Skeletal muscle tissue (tissue), 4 donors: Measurements from ENCODE around the gene PPARA. TPM values are rescaled to one million over a fixed set of nuclear protein-coding genes. Genes with fewer than 3 reads are reported as not detected.

Experiments
- H3K27ac ChIP-seq: one replicate; pipeline ENCODE4 v1.7.0; 2013; ENCODE audit warnings: mild to moderate bottlenecking, low read depth, low read length, inconsistent platforms
- H3K27me3 ChIP-seq, 3 donors: one replicate each; pipeline ENCODE4 v1.7.0; 2013; ENCODE audit warnings: low read length in 3 of 3; ENCODE audit not compliant: control insufficient read depth in 3 of 3, insufficient read depth in 3 of 3
- H3K36me3 ChIP-seq, 3 donors: one replicate each; pipeline ENCODE4 v1.7.0; 2013; ENCODE audit warnings: low read length in 3 of 3; ENCODE audit not compliant: control insufficient read depth in 3 of 3, insufficient read depth in 3 of 3
- H3K4me1 ChIP-seq, 3 donors: one replicate each; pipeline ENCODE4 v1.7.0; 2013; ENCODE audit warnings: low read length in 3 of 3, mild to moderate bottlenecking in 3 of 3; ENCODE audit not compliant: control insufficient read depth in 3 of 3, insufficient read depth in 3 of 3
- H3K4me3 ChIP-seq, 3 donors: one replicate each; pipeline ENCODE4 v1.7.0; 2013; ENCODE audit warnings: low read length in 3 of 3
- H3K9ac ChIP-seq, 3 donors: one replicate each; pipeline ENCODE4 v1.7.0; 2013; ENCODE audit warnings: low read length in 3 of 3, mild to moderate bottlenecking in 3 of 3, moderate library complexity in 2 of 3, low read depth in 1 of 3
- H3K9me3 ChIP-seq, 3 donors: one replicate each; pipeline ENCODE4 v1.7.0; 2013; ENCODE audit warnings: low read length in 3 of 3; ENCODE audit not compliant: control insufficient read depth in 3 of 3
- total RNA-seq: library from RNA; depleted of rRNA; stranded (reverse); fragments of >200 nt; gene quantifications from one replicate; pipeline ENCODE4 v1.2.3, GENCODE V29; 2014
- donor health status: Osteomylitis.

Gene PPARA
- total RNA-seq, 1 donor from 2014 or later = 18.8 TPM

GRCh38 chr22:46237453-46238124, 87.3 kb downstream of the PPARA start:
- Histone ChIP-seq H3K36me3 (peaks cover 11 to 22% (median 11%) of the 10 kb centered on the region in 3 donors), H3K4me3 (no peak overlapping the region), H3K4me1 (peaks cover 31 to 49% (median 47%) of the 10 kb centered on the region in 3 donors), H3K27ac (peak overlapping the region; percentile 46), H3K27me3 (no peaks in the 10 kb centered on the region), H3K9me3 (no peaks in the 10 kb centered on the region), H3K9ac (no peak overlapping the region)

DNA sequence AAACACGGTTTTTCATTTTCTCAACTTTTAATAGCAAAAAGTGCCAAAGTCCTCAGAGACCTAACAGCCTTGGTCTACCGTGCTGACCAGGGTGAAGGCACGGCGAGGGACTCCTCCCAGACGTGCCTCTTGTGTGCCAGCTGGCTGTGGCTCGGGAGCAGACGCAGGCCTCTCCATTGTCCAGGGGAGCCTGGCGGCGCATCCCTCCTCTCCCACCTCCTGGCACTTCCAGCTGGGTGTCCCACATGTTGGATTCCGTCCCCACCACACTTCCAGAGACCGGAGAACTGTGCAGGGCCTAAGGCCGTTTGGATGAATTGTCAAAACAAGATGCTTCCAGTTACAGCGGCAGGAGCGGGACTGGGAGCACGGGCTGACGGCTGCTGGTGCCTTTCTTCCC, 88.2 kb downstream of the PPARA start:
- Histone ChIP-seq H3K27me3 (no peaks in the 10 kb centered on the region), H3K36me3 (peaks cover 13 to 25% (median 19%) of the 10 kb centered on the region in 3 donors), H3K9me3 (no peaks in the 10 kb centered on the region), H3K9ac (no peak overlapping the region), H3K27ac (no peak overlapping the region), H3K4me3 (no peak overlapping the region), H3K4me1 (peaks cover 24 to 42% (median 41%) of the 10 kb centered on the region in 3 donors)

DNA sequence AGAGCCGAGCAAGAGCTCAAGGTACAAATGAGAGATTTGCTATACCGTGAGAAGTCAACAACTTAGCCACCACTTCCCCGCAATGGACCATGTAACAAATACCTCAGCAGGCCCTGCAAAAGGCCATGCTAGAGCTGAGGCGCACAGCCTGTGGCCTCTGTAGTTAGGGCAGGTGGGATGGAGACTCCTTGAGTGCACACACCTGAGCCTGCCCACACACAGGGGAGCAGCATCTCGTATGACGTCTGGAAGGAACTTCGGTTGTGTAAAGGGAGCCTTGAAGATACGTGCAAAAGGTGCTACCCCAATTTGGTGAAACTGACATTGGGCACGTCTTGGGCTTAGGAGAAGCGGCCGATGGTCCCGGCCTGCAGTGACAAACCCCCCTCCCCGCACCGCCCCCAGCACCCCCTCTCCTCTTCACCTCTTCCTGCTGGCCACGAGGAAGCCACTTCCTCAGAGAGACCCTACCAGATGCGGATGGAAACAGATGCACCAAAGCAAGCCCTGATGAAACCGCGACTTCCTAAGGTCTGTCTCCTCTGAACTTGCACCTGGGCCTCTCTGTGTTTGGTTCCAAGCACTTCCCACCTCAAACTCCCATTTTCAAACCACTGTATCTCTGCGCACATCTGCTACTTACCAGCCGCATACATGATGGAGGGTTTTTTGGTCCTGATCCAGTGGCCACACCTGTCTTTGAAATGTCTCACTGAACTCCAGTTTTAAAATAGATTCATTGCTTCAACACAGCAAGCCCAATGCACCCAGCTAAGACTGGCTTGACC, 89.1 kb downstream of the PPARA start:
- H3K4me1 ChIP-seq = peaks cover 23 to 42% (median 36%) of the 10 kb centered on the region in 3 donors
- H3K9ac ChIP-seq = peak overlapping the region in 1 of 3 donors; percentile 28
- H3K27me3 ChIP-seq = no peaks in the 10 kb centered on the region
- no peaks in the 10 kb centered on the region for H3K9me3 ChIP-seq
- H3K36me3 ChIP-seq = peaks cover 18 to 34% (median 19%) of the 10 kb centered on the region in 3 donors
- H3K27ac ChIP-seq = peak overlapping the region; percentile 30
- H3K4me3 ChIP-seq = no peak overlapping the region

GRCh38 chr22:46240073-46240472, 89.7 kb downstream of the PPARA start:
- Histone ChIP-seq H3K9me3 (no peaks in the 10 kb centered on the region), H3K36me3 (peaks cover 19 to 34% (median 23%) of the 10 kb centered on the region in 3 donors), H3K9ac (no peak overlapping the region), H3K27ac (peak overlapping the region; percentile 30), H3K27me3 (no peaks in the 10 kb centered on the region), H3K4me3 (no peak overlapping the region), H3K4me1 (peaks cover 26 to 49% (median 42%) of the 10 kb centered on the region in 3 donors)

GRCh38 chr22:46240506-46240905, 90.2 kb downstream of the PPARA start:
- peaks cover 15 to 30% (median 19%) of the 10 kb centered on the region in 3 donors for H3K36me3 ChIP-seq
- peaks cover 30 to 53% (median 46%) of the 10 kb centered on the region in 3 donors for H3K4me1 ChIP-seq
- peak overlapping the region in 1 of 3 donors; percentile 9 for H3K4me3 ChIP-seq
- H3K9ac ChIP-seq = no peak overlapping the region
- peak overlapping the region; percentile 30 for H3K27ac ChIP-seq
- no peaks in the 10 kb centered on the region for H3K9me3 ChIP-seq
- H3K27me3 ChIP-seq = no peaks in the 10 kb centered on the region

DNA sequence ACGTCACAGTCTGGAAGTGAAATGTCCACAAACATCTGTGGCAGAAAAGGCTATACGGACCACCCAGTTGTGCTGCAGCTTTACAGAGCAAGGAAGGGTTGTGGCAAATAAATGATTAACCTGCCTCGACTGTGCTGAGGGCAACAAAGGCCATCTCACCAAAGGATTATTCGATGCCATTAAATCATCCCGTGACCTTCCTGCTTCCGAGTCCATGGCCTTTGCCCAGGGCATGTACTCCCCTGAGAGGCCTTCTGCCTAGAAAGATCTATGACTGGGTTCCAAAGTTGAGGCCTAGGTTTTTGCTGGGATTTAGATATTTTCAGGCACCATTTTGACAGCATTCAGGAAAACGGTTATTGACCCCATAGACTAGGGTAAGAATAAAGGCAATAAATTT, 90.6 kb downstream of the PPARA start:
- H3K27me3 ChIP-seq = no peaks in the 10 kb centered on the region
- H3K4me3 ChIP-seq = peak overlapping the region in 1 of 3 donors; percentile 9
- H3K9me3 ChIP-seq = no peaks in the 10 kb centered on the region
- no peak overlapping the region for H3K9ac ChIP-seq
- H3K27ac ChIP-seq = no peak overlapping the region
- peaks cover 34 to 57% (median 50%) of the 10 kb centered on the region in 3 donors for H3K4me1 ChIP-seq
- H3K36me3 ChIP-seq = peaks cover 15 to 27% (median 17%) of the 10 kb centered on the region in 3 donors

DNA sequence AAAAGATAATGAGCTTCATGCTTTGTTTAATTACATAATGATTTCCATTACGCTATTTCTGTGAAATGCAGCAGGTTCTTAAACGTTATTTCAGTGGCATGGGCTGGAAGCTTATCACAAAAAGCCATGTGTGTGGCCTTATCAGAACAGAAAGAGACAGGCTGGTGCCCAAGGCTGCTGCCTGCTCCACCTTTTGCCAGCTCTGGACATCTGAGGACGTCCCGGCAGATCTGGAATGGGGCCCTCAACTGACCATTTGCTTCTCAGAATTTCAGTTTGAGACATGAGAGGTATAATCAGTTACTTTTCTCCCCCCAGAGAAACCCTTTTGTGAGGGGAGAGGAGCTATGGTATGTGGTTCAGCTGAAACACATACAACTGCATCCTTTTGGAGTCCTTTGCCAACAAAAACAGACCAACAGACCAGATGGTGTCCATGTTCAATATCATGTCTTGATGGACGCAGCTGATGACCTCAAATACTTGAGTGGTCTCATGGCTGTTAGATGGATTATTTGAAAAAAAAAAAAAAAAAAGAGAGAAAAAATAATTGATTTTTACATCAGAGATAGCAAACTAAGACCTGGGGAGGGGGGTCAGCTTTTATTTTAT, 91.2 kb downstream of the PPARA start:
- H3K9ac ChIP-seq = no peak overlapping the region
- H3K9me3 ChIP-seq = no peaks in the 10 kb centered on the region
- peaks cover 35 to 57% (median 55%) of the 10 kb centered on the region in 3 donors for H3K4me1 ChIP-seq
- peaks cover 11 to 24% (median 17%) of the 10 kb centered on the region in 3 donors for H3K36me3 ChIP-seq
- H3K27ac ChIP-seq = peak overlapping the region; percentile 31
- no peaks in the 10 kb centered on the region for H3K27me3 ChIP-seq
- no peak overlapping the region for H3K4me3 ChIP-seq

DNA sequence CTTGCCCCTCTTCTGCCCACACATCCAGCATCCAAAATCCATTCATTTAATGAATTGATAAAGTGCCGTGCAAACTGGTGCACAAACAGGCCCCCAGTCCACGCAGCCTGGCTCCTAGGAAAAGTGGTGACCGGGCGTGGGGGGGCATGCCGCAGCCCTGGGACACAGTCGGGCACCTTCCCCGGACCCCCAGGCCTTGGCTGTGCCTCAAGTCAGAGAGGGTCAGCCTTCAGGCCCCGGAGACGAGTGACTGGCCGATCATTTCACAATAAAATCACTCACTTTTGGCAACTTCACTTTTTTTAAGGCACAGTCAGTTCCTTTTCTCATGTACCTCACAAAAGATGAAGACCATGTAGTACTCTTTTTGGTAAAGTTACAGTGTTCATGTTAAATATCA, 91.8 kb downstream of the PPARA start:
- Histone ChIP-seq H3K4me1 (peaks cover 35 to 57% (median 55%) of the 10 kb centered on the region in 3 donors), H3K27ac (no peak overlapping the region), H3K27me3 (no peaks in the 10 kb centered on the region), H3K36me3 (peaks cover 13 to 26% (median 17%) of the 10 kb centered on the region in 3 donors), H3K9ac (no peak overlapping the region), H3K4me3 (no peak overlapping the region), H3K9me3 (no peaks in the 10 kb centered on the region)

- no peaks in the 10 kb centered on the region for H3K27me3 ChIP-seq
- H3K9ac ChIP-seq = peak overlapping the region in 1 of 3 donors; percentile 68
- no peak overlapping the region for H3K4me3 ChIP-seq
- no peaks in the 10 kb centered on the region for H3K9me3 ChIP-seq
- H3K27ac ChIP-seq = no peak overlapping the region
- H3K4me1 ChIP-seq = peaks cover 31 to 46% (median 46%) of the 10 kb centered on the region in 3 donors
- H3K36me3 ChIP-seq = peaks cover 13 to 23% (median 16%) of the 10 kb centered on the region in 3 donors
Observed at GRCh38 chr22:46244771-46245170, 94.4 kb downstream of the PPARA start.
